GM18526 (cell line): Measurements from ENCODE around the gene COG2.

Source experiments
- POLR2A ChIP-seq: IDR thresholded peaks from 3 replicates; pipeline ENCODE4 v1.6.1; 2011; ENCODE audit not compliant: insufficient read length; ENCODE audit errors: extremely low read depth

The COG2 gene

DNA sequence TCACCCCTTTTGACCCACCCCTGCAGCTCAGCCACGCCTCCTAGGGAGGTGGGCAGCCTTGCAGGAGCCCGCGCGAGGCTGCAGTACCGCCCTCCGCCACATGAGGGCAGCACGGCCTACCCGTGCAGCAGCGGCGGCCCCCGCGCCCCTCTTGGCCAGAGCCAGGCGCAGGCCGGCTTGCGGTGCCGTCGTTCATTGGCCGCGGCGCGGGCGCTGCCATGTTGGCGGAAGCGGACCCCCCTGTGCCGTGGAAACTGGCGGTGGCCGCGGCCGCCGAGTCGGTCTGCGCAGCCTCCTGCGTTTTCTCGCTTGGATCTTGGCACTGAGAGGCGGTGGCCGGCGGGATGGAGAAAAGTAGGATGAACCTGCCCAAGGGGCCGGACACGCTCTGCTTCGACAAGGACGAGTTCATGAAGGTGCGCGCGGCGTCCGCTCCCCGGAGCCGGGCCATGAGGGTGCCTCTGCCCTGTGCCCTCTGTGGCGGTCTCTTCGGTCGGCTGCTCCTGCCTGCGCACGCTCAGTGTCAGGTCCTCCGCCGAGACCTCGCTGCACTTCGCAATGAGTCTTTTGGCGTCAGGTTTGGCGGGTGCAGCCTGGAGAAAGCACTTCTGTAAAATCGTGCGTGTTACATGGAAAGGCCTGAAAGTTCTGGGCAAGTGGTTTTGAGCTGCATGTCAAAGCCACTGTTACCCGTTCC, at the start of gene COG2:
COG2 (plus strand) TSS at position 219 of the 697 bp plus-strand sequence; CDS start at position 345, 126 bp downstream.
- peak; percentile 85 for TF ChIP-seq POLR2A

DNA sequence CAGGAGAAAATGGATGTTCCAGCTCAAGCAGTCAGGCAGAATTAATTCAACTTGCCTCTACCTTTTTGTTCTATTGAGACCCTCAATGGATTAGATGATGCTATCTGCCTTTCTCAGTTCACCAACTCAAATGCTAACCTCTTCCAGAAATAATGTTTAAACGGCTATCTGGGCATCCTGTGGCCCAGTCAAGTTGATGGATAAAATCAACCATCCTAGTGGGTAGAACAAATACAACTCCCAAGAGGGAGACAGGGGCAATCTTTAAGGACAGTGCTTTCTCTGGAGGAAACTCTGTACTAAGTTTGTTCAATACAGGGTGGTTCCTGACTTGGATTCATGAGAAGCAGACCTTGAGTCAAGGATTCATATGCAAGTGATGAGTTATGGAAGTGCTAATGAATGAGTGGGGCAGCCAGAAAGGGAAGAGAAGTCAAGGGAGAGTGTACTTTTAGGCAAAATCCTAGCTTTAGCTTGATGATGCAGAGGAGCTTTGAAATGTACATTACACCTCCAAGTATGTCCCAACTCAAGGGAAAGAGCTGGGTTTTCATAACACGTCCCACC, 49.4 kb upstream of the COG2 start:
- TF ChIP-seq POLR2A: no peak

DNA sequence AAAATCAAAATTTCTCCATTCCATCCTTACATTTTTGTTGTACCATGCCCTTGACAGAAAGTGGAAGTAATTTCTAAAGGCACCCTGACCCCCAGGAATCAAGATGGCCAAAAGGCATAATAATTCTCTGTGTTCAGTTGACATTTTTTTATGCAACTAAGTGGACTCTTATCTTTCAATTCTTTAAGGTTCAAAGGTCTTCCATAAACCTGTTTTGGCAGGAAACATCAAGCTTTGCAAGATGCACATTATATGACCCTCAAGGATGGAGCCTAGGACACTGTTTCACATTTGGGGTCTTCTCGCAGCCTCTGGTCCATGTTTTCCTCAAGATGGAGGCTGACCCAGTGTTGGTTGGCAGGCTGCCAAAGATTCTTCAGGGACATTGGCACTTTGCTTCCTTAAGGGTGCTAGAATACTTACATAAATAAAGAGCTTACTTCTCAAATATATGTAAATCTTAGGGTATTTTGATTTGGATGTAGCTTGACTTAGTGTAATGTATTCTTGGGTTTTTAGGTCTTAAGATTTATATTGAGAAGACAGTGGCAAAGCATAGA, 48.0 kb upstream of the COG2 start:
- no peak for TF ChIP-seq POLR2A

- no peak for TF ChIP-seq POLR2A
Observed at GRCh38 chr1:230595181-230595580, 47.1 kb upstream of the COG2 start.

GRCh38 chr1:230596306-230596705, 46.0 kb upstream of the COG2 start:
- no peak for TF ChIP-seq POLR2A

GRCh38 chr1:230598745-230599144, 43.5 kb upstream of the COG2 start:
- no peak for TF ChIP-seq POLR2A

GRCh38 chr1:230599926-230600656, 42.2 kb upstream of the COG2 start:
- no peak for TF ChIP-seq POLR2A

GRCh38 chr1:230609208-230609607, 33.1 kb upstream of the COG2 start:
- TF ChIP-seq POLR2A: no peak

GRCh38 chr1:230610589-230610988, 31.7 kb upstream of the COG2 start:
- no peak for TF ChIP-seq POLR2A

DNA sequence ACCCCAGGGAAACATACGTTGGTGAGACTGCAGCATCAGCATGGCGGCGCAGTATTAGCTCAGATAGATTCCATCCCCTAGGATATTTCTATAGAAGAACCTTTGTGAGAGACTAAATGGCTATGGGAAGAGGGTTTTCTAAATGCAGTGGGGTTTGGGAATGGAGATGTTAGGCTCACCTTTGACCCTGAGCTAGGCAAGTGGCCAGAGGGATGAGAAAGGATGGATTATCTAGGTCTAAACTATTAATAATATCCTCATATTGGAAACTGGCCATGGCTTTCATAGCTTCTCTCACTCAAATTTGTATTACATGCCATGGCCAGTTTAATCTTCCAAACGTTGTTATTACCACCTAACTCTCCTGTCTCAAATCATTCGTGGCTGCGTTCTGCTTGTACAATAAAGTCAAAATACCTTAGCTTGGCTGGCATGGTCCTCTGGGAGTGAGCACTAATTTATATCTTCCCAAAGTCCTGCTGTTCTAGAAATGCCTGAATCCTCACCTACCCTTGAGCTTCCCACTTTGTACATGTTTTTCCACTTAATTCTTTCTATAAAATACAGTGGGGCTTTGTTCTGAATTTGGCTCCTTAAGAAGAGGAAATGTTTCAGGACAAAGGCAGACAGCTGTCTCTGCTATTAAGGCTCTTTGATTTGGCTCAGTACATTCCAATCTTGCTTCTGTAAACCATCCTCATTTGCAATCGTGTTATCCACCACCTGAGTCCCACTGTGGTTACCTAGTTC, 31.0 kb upstream of the COG2 start:
- TF ChIP-seq POLR2A: no peak

DNA sequence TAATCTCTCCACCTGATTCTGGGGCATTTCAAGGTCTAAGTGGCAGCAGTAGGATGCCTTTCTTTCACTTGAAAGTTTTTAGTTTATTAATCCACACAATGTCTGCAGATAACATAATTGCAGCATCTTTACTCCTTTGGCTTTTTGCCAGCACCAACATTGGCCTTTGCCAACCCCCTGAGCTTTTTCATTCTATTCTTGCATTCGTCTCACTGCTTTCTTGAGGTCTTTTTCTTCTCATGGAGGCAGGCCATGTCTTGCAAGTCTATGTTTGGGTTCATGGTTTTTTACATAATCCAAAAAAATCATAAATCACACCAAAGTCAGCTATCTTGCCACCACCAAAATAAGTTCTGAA, 30.4 kb upstream of the COG2 start:
- TF ChIP-seq POLR2A: no peak

- TF ChIP-seq POLR2A: no peak
Observed at GRCh38 chr1:230612651-230613050, 29.6 kb upstream of the COG2 start.

- no peak for TF ChIP-seq POLR2A
Observed at GRCh38 chr1:230614121-230614520, 28.2 kb upstream of the COG2 start.

DNA sequence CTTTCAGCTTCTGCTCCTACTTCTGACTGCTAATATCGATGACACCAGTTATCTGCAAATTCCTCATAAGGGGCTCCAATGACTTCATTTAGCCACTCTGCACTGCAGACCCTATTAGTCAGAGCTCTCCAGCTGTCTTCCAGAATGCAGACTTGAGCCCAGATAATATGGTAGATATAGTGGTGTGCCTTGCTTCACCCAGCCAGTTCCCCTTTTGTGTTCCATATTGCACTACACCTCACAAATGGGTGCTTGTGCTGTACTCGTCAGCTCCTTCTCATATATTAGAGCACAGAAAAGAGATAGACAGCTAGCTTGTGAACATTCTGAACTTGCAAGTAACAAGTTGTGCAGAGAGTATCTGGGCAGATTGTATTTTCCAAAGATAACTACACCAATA, 23.7 kb upstream of the COG2 start:
- no peak for TF ChIP-seq POLR2A

DNA sequence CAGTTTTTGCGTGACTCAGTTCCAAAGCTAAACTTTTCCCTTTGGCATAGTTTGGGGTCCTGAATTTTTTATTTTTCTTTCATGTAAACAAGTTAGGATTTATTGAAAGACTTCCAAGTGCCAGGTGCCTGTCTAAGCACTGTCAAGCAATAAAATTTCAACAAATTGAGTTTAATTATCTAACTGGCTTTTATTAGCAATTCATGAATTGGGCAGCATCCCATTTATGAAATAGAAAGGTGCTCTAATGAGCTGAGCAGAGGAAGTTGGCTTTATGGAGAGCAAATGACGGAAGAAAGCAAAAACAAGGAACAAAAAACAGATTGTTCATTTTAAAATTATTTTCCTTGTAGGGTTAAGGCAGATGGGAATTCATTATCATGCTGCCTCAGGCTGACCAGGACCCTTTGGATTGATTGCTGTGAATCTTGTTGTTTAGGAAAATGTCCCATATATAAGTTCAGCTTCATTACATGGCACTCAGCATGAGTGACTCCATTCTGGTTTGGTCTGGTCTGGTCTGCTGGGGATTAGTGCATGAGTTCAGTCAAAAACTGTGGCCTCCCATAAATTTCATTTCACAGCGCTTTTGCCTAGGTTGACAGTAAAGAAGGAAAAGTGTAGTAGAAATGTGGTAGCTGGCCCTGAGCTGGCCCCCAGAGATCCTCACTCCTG, 21.5 kb upstream of the COG2 start:
- no peak for TF ChIP-seq POLR2A
